K562 (cell line): ENCODE data around the gene GPER1. TPM values are rescaled to one million over a fixed set of nuclear protein-coding genes. Genes with fewer than 3 reads are reported as not detected.

Experiments used
- CHD1 ChIP-seq: fragments of 200-600 bp; sonication (generic); IDR thresholded peaks from one replicate; pipeline ENCODE4 v1.6.1; 2012; ENCODE audit warnings: mild to moderate bottlenecking, moderate library complexity, low read length, inconsistent platforms
- CTBP1 ChIP-seq: fragments of 450-650 bp; IDR thresholded peaks from 2 replicates; pipeline ENCODE4 v1.6.1; 2016; ENCODE audit warnings: borderline replicate concordance
- ELF2 ChIP-seq: fragments of 250-450 bp; sonication (Bioruptor Pico); IDR thresholded peaks from 2 replicates; pipeline ENCODE4 v1.5.0; 2021; ENCODE audit warnings: mild to moderate bottlenecking
- ETV5 ChIP-seq: sonication (generic); formaldehyde crosslinking; IDR thresholded peaks from 2 replicates; pipeline ENCODE4 v1.4.0; 2020; ENCODE audit warnings: low read depth, mild to moderate bottlenecking, missing genetic modification reagents
- GATA2 ChIP-seq: sonication (generic); formaldehyde crosslinking; IDR thresholded peaks from 2 replicates; pipeline ENCODE4 v1.4.0; 2020; ENCODE audit warnings: mild to moderate bottlenecking, missing genetic modification reagents
- HDAC1 ChIP-seq, 2 experiments: fragments of 450-650 bp; IDR thresholded peaks; 2 replicates each; pipeline ENCODE4 v1.6.1; 2016 to 2017; ENCODE audit warnings: inconsistent platforms in 1 of 2, mild to moderate bottlenecking in 1 of 2, moderate library complexity in 1 of 2
- HNRNPL ChIP-seq: fragments of 200-400 bp; formaldehyde crosslinking; IDR thresholded peaks from 2 replicates; pipeline ENCODE4 v1.6.1; 2017; ENCODE audit warnings: low read depth, mild to moderate bottlenecking, low read length
- IRF9 ChIP-seq: fragments of 450-650 bp; IDR thresholded peaks from 2 replicates; pipeline ENCODE4 v1.6.1; 2016; ENCODE audit warnings: missing biosample characterization, missing genetic modification characterization
- KDM5B ChIP-seq: fragments of 200-600 bp; sonication (generic); IDR thresholded peaks from 2 replicates; pipeline ENCODE4 v1.6.1; 2012; ENCODE audit warnings: low read depth, mild to moderate bottlenecking, moderate library complexity, low read length, control low read depth, inconsistent platforms; ENCODE audit not compliant: insufficient replicate concordance
- MEIS2 ChIP-seq: fragments of 450-650 bp; IDR thresholded peaks from 2 replicates; pipeline ENCODE4 v1.6.1; 2014; ENCODE audit warnings: mild to moderate bottlenecking; ENCODE audit not compliant: partially characterized antibody
- NR2C2 ChIP-seq, 2 experiments: fragments of 200-800 bp in 1 of 2; sonication (Bioruptor generic) in 1 of 2; sonication (generic) in 1 of 2; formaldehyde crosslinking in 1 of 2; IDR thresholded peaks; 2 replicates each; pipeline versions ENCODE4 v1.6.1 to v1.8.0; 2016 to 2022; ENCODE audit warnings: mild to moderate bottlenecking in 1 of 2, missing compliant biosample characterization in 1 of 2, missing genetic modification characterization in 1 of 2, missing genetic modification reagents in 1 of 2
- PHB2 ChIP-seq: fragments of 450-650 bp; IDR thresholded peaks from 2 replicates; pipeline ENCODE4 v1.6.1; 2017; ENCODE audit warnings: low read depth
- REST ChIP-seq, 2 experiments: fragments of 450-650 bp; formaldehyde crosslinking in 1 of 2; IDR thresholded peaks; 2 replicates each; pipeline versions ENCODE4 v1.4.0 to v1.6.1; 2014 to 2020; ENCODE audit warnings: mild to moderate bottlenecking in 2 of 2, borderline replicate concordance in 1 of 2, low read depth in 1 of 2
- TSC22D4 ChIP-seq: fragments of 450-650 bp; IDR thresholded peaks from 2 replicates; pipeline ENCODE4 v1.6.1; 2016; ENCODE audit warnings: missing genetic modification characterization, missing biosample characterization, control low read depth
- XRCC5 ChIP-seq: fragments of 200-400 bp; formaldehyde crosslinking; IDR thresholded peaks from 2 replicates; pipeline ENCODE4 v1.6.1; 2017; ENCODE audit warnings: low read depth, mild to moderate bottlenecking, low read length
- ZNF395 ChIP-seq: fragments of 200-800 bp; sonication (Bioruptor generic); IDR thresholded peaks from 2 replicates; pipeline ENCODE4 v1.6.1; 2017; ENCODE audit warnings: missing genetic modification characterization, missing compliant biosample characterization
- ZNF507 ChIP-seq: conservative IDR thresholded peaks from 2 replicates; pipeline ENCODE4 v1.6.1; 2017; ENCODE audit warnings: missing genetic modification characterization, missing compliant biosample characterization
- polyA plus RNA-seq, 8 experiments: library from polyadenylated mRNA; depleted of rRNA in 4 of 8; stranded (reverse) in 5 of 8; unstranded in 3 of 8; fragments of >200 nt; fragmentation: Nextera tagmentation in 2 of 8; fragmentation: Illumina TruSeq in 1 of 8; extraction: Ambion mirVana in 2 of 8; extraction: Trizol in 1 of 8; gene quantifications; 2 replicates each; pipeline versions ENCODE4 v1.2.1 to v1.2.3, GENCODE V29; 2011 to 2014; ENCODE audit warnings: inconsistent platforms in 1 of 8, missing spikeins in 1 of 8
- total RNA-seq, 7 experiments: library from RNA; depleted of rRNA in 6 of 7; stranded (reverse); fragments of >200 nt in 6 of 7; fragmentation: Illumina TruSeq in 2 of 7; extraction: Trizol in 2 of 7; gene quantifications; 2 replicates each; pipeline versions ENCODE4 v1.2.1 to v1.2.3, GENCODE V29; 2011 to 2021; ENCODE audit warnings: low replicate concordance in 1 of 7

GPER1 gene
- total and polyA plus RNA-seq, 9 of the 15 experiments (the other 6 are each of a cell fraction or from before 2014, with no cell fraction given) = 0.04 to 0.09 (median 0.08) TPM; not detected in 6

GRCh38 chr7:1054861-1055450, 33.0 kb upstream of the GPER1 start (continued):
- peak; percentile 52; the same call in 1 of the 2 replicates for TF ChIP-seq CTBP1
- TF ChIP-seq HNRNPL = no peak
- no peak for TF ChIP-seq ELF2
- 0 out of 4 replicates have a peak, but pooled peaks of 1 of the 2 experiments have one; percentile 42 for TF ChIP-seq HDAC1 (IDR thresholded peaks at IDR 0.05)
- no peak for TF ChIP-seq CHD1
- TF ChIP-seq REST (IDR thresholded peaks at IDR 0.05; ENCODE audit: borderline replicate concordance) = no peak
- no peak for TF ChIP-seq REST (CRISPR knock-in tag; IDR thresholded peaks at IDR 0.05; ENCODE audit: low read depth)
- TF ChIP-seq TSC22D4 = no peak
- TF ChIP-seq ZNF395 = peak; percentile 35; the same call in 1 of the 2 replicates
- no peak for TF ChIP-seq PHB2
- no peak; the same call in 1 of the 2 replicates for TF ChIP-seq NR2C2 (CRISPR knock-in tag; IDR thresholded peaks at IDR 0.05)
- TF ChIP-seq NR2C2 (tag; IDR thresholded peaks at IDR 0.05) = no peak
- no peak for TF ChIP-seq IRF9 (tag)
- no peak for TF ChIP-seq XRCC5
- TF ChIP-seq MEIS2 = peak; percentile 83
- TF ChIP-seq KDM5B = peak; percentile 48
- no peak for TF ChIP-seq ZNF507 (tag)
- peak; percentile 82 for TF ChIP-seq GATA2 (CRISPR knock-in tag)
- TF ChIP-seq ETV5 (CRISPR knock-in tag) = no peak
